Muscle layer of duodenum (tissue), 2 donors: ENCODE data around the gene PANX2.

Experiments
- H3K27ac ChIP-seq: one replicate; pipeline ENCODE4 v1.7.0; 2013; ENCODE audit warnings: mild to moderate bottlenecking, low read length
- H3K27me3 ChIP-seq: one replicate; pipeline ENCODE4 v1.7.0; 2013; ENCODE audit warnings: low read depth, mild to moderate bottlenecking, control low read depth, low read length
- H3K36me3 ChIP-seq, 2 donors: one replicate each; pipeline ENCODE4 v1.7.0; 2013; ENCODE audit warnings: low read length in 2 of 2, control low read depth in 1 of 2, mild to moderate bottlenecking in 1 of 2; ENCODE audit not compliant: insufficient read depth in 2 of 2, control insufficient read depth in 1 of 2
- H3K4me1 ChIP-seq, 2 donors: one replicate each; pipeline ENCODE4 v1.7.0; 2013; ENCODE audit warnings: low read length in 2 of 2, mild to moderate bottlenecking in 2 of 2, control low read depth in 1 of 2, moderate library complexity in 1 of 2; ENCODE audit not compliant: insufficient read depth in 2 of 2, control insufficient read depth in 1 of 2
- H3K4me3 ChIP-seq, 2 donors: one replicate each; pipeline ENCODE4 v1.7.0; 2013; ENCODE audit warnings: low read length in 2 of 2, low read depth in 1 of 2, mild to moderate bottlenecking in 1 of 2
- H3K9me3 ChIP-seq, 2 donors: one replicate each; pipeline ENCODE4 v1.7.0; 2013; ENCODE audit warnings: low read length in 2 of 2, control low read depth in 1 of 2, mild to moderate bottlenecking in 1 of 2; ENCODE audit not compliant: control insufficient read depth in 1 of 2
- donor health status: healthy.

PANX2 gene

GRCh38 chr22:50148991-50149721 lies 21.4 kb upstream of the PANX2 start:
- no peaks in the 10 kb centered on the region for H3K9me3 ChIP-seq
- peaks cover 0 to 15% of the 10 kb centered on the region in 2 donors for H3K4me1 ChIP-seq
- H3K27me3 ChIP-seq = no peaks in the 10 kb centered on the region
- no peak overlapping the region for H3K27ac ChIP-seq
- no peaks in the 10 kb centered on the region for H3K36me3 ChIP-seq
- no peak overlapping the region for H3K4me3 ChIP-seq

DNA sequence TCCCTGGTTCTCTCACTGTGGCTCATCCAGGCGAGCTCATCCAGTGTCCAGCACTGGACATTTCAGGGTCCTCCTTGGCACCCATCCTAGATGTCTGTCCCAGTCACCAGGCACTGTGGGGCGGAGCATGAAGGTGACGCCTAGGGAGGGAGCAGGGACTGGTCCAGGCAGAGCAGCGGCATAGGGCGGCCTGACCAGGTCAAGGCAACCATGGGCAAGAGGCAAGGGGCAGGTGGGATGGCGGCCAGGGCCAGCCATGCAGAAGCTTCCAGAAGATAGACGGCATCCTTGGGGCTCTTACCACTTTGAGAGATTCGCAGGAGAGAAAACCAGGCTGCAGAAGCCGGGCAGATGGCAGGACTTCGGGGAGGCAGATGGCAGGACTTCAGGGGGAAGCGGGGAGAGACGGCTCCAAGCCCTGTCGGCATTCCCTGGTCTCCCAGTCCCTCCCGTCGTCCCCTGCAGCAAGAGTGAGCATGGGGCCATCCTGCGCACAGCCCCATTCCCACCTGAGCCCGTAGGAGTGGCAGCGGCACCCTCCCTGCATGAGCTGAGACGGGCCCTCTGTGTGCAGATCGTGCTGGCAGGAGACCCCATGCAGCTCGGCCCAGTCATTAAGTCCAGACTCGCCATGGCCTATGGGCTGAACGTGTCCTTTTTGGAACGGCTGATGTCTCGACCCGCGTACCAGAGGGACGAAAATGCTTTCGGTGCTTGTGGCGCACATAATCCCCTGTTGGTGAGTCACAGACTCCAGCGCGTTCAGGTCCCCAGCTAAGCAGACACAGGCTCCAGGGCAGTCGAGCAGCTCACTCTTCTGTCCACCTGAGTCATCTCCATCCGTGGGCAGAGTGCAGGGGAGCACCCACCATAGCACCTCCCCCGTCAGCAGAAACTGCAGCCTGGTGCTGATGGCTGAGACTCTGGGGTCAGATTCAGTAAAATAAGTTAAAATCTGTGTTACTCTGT lies 20.1 kb upstream of the PANX2 start:
- Histone ChIP-seq H3K27ac (no peak overlapping the region), H3K27me3 (no peaks in the 10 kb centered on the region), H3K9me3 (no peaks in the 10 kb centered on the region), H3K36me3 (no peaks in the 10 kb centered on the region), H3K4me1 (peaks cover 0 to 15% of the 10 kb centered on the region in 2 donors), H3K4me3 (no peak overlapping the region)

DNA sequence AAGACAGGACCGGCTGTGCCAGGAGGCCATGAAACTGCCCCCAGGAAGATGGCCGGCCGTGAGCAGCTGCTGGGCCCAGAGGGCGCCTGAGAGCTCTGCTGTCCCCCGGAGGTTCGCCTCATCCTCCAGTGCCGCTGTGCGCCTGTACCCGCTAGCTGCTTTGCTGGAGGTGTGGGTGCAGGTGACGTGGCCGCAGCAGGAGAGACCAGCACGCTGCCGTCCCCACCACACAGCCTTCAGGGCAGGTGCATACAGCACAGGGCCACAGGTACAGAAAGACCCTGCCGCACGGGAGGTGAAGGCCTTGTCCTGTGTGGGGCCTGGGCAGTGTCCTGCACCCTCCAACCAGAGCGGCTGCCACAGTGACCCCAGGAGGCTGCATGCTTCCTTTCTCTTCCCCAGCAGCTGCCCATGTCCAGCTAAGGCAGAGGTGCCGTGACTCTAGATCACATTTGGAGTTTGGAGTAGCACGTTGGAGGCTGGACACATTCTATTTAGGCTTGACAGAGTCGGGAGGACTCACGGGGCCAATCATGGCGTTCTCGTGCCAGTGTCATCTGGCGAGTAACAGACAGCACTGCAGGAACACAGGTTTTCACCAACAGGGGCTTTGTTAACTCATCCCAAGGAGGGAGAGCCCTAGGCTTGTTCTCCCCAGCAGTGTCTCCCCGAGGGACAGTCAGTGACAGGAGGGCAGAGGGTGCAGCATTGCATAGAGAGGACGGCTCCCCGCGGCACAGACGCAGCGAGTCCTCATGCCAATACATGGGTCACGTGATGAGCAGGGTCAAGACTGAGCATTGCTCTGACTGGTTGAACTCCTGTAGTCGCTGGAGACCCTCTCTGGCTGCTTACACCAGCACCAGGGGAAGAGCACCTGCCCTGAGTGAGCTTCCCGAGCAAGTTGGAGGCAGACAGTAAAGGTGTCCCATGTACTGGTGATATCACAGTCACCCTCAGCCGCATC lies 18.7 kb upstream of the PANX2 start:
- Histone ChIP-seq H3K36me3 (peaks cover 0 to 4% of the 10 kb centered on the region in 2 donors), H3K4me1 (peaks cover 0 to 15% of the 10 kb centered on the region in 2 donors), H3K27ac (no peak overlapping the region), H3K9me3 (no peaks in the 10 kb centered on the region), H3K27me3 (no peaks in the 10 kb centered on the region), H3K4me3 (no peak overlapping the region)

GRCh38 chr22:50153056-50153755 lies 17.3 kb upstream of the PANX2 start:
- H3K9me3 ChIP-seq = no peaks in the 10 kb centered on the region
- H3K4me3 ChIP-seq = no peak overlapping the region
- H3K27ac ChIP-seq = no peak overlapping the region
- no peaks in the 10 kb centered on the region for H3K27me3 ChIP-seq
- H3K4me1 ChIP-seq = peaks cover 0 to 1% of the 10 kb centered on the region in 2 donors
- peaks cover 0 to 9% of the 10 kb centered on the region in 2 donors for H3K36me3 ChIP-seq

DNA sequence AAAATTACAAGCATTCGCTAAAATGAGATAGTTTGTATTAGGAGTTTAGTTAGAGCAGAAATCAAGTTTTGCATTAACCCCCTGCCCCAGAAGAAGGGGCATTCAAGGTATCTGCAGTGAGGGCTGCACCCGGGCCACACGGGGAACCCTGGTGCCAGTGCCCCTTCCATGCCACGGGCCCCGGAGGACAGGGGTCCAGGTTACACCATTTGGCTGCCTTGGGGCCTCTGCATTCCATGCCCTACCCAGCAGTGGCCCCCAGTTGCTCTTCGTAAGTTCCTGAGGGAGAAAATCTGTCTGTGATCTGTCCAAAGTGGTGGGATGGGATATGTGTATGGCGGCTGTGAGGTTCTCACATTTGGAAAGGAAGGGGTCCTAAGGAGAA lies 16.8 kb upstream of the PANX2 start:
- H3K9me3 ChIP-seq = no peaks in the 10 kb centered on the region
- H3K4me1 ChIP-seq = no peaks in the 10 kb centered on the region

GRCh38 chr22:50157709-50158375 lies 12.7 kb upstream of the PANX2 start:
- H3K4me3 ChIP-seq = no peak overlapping the region
- no peaks in the 10 kb centered on the region for H3K9me3 ChIP-seq
- H3K36me3 ChIP-seq = peaks cover 0 to 17% of the 10 kb centered on the region in 2 donors
- H3K27ac ChIP-seq = no peak overlapping the region
- peaks cover 4% of the 10 kb centered on the region for H3K27me3 ChIP-seq
- H3K4me1 ChIP-seq = no peaks in the 10 kb centered on the region

More for the DNA sequence above, 16.8 kb upstream of the PANX2 start:
- Histone ChIP-seq H3K27me3 (peaks cover 4% of the 10 kb centered on the region), H3K27ac (no peak overlapping the region), H3K36me3 (peaks cover 0 to 14% of the 10 kb centered on the region in 2 donors), H3K4me3 (no peak overlapping the region)

GRCh38 chr22:50160947-50161346 lies 9.6 kb upstream of the PANX2 start:
- Histone ChIP-seq H3K4me3 (no peak overlapping the region), H3K27ac (no peak overlapping the region), H3K27me3 (peaks cover 4% of the 10 kb centered on the region), H3K36me3 (peaks cover 0 to 17% of the 10 kb centered on the region in 2 donors), H3K9me3 (no peaks in the 10 kb centered on the region), H3K4me1 (no peaks in the 10 kb centered on the region)

DNA sequence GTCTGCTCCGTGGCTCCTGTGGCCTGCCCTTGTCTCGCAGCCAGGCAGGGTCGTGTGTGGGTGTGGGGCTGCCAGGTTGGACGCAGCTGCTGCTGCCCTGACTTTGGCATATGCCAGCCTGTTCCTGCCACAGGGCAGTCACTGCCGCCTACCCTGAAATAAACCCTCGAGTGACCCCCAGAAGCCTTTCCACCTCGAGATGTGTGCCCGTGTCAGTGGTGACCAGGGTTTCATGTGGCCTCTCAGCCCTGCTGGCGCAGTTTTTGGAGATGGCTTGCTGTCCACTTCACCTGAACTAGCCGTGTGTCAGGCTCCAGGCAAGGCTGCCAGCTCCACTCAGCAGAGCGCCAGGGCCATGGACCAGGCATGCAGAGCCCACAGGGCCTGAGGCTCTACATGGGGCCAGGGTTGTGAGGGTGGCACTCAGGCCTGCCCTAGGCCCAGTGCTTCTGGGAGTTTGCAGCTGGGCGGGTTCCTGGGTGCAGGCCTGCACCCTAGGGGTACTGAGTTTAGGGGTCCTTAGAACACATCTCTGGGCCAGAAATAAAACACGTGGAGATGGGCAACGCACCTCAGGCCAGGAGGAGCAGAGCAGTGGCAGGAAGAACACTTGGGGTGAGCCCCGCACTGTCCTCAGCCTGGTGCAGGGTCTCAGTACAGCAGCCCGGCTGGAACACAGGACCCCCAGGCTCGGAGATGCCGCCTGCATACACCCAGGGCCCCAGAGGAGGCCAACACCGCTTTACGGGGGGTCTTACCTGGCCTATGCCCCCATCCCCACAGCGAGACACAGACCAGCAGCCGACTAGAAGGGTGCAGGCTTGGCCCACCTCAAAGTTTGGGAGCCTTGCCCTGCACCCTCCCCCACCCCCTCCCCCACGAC lies 8.8 kb upstream of the PANX2 start:
- no peak overlapping the region for H3K4me3 ChIP-seq
- H3K27ac ChIP-seq = no peak overlapping the region
- H3K4me1 ChIP-seq = no peaks in the 10 kb centered on the region
- peaks cover 4% of the 10 kb centered on the region for H3K27me3 ChIP-seq
- H3K36me3 ChIP-seq = peaks cover 0 to 14% of the 10 kb centered on the region in 2 donors
- H3K9me3 ChIP-seq = no peaks in the 10 kb centered on the region

GRCh38 chr22:50162391-50162956 lies 8.1 kb upstream of the PANX2 start:
- H3K36me3 ChIP-seq = peaks cover 0 to 14% of the 10 kb centered on the region in 2 donors
- peaks cover 4% of the 10 kb centered on the region for H3K27me3 ChIP-seq
- no peak overlapping the region for H3K27ac ChIP-seq
- H3K4me3 ChIP-seq = no peak overlapping the region
- no peaks in the 10 kb centered on the region for H3K9me3 ChIP-seq
- H3K4me1 ChIP-seq = no peaks in the 10 kb centered on the region
